Transverse colon (tissue), 4 donors: ENCODE data around the gene GMNN. TPM values are rescaled to one million over a fixed set of nuclear protein-coding genes. Genes with fewer than 3 reads are reported as not detected.
"Not testable (repeated sequence)": the region's sequence is repeated elsewhere in the genome, so short reads cannot be mapped to it uniquely, and the experiment has no call there.

Experiments used
- DNase-seq: peaks from one replicate; pipeline ENCODE4 v3.0.0-alpha.2; 2019
- H3K27ac ChIP-seq, 4 donors: fragments of 200-600 bp; sonication (generic); 2 replicates each; pipeline ENCODE4 v1.5.1; 2016 to 2018; ENCODE audit warnings: inconsistent platforms in 4 of 4
- H3K27me3 ChIP-seq: fragments of 200-600 bp; sonication (generic); 2 replicates; pipeline ENCODE4 v1.5.1; 2017; ENCODE audit warnings: inconsistent platforms
- H3K36me3 ChIP-seq, 4 donors: fragments of 200-600 bp; sonication (generic); 2 replicates each; pipeline ENCODE4 v1.5.1; 2017 to 2019; ENCODE audit warnings: inconsistent platforms in 4 of 4
- H3K4me1 ChIP-seq, 4 donors: fragments of 200-600 bp; sonication (generic); 2 replicates each; pipeline ENCODE4 v1.5.1; 2017 to 2020; ENCODE audit warnings: inconsistent platforms in 4 of 4
- H3K4me3 ChIP-seq, 4 donors: fragments of 200-600 bp; sonication (generic); 1 replicate in 1 of 4; 2 replicates in 3 of 4; pipeline versions ENCODE4 v1.5.1 to v1.6.1; 2017 to 2019; ENCODE audit warnings: inconsistent platforms in 4 of 4
- H3K9me3 ChIP-seq, 2 donors: fragments of 200-600 bp; sonication (generic); 2 replicates each; pipeline ENCODE4 v1.5.1; 2017 to 2019; ENCODE audit warnings: inconsistent platforms in 2 of 2
- EP300 ChIP-seq: sonication (generic); formaldehyde crosslinking; IDR thresholded peaks from one replicate; pipeline ENCODE4 v1.6.1; 2017; ENCODE audit warnings: antibody characterized with exemption, low read depth
- POLR2A ChIP-seq: fragments of 450-650 bp; IDR thresholded peaks from one replicate; pipeline ENCODE4 v1.6.1; 2016; ENCODE audit warnings: antibody characterized with exemption, mild to moderate bottlenecking, moderate library complexity
- POLR2AphosphoS5 ChIP-seq, 3 donors: sonication (generic); formaldehyde crosslinking; IDR thresholded peaks; one replicate each; pipeline ENCODE4 v1.6.1; 2016; ENCODE audit warnings: antibody characterized with exemption in 3 of 3
- WGBS, 2 donors: methylation state at CpG; one replicate each; pipeline ENCODE4 v1.1.5; 2018; ENCODE audit warnings: low coverage in 1 of 2; 5-methylcytosine and 5-hydroxymethylcytosine counted together
- in situ Hi-C, 4 donors: fragments of 200-750 bp; cut with MboI; loops; one replicate each; pipeline versions ENCODE4 v1.15.0 to v1.15.1; 2017; ENCODE audit warnings: low sequenced_read_pairs in 3 of 4, low pct_ligation_motif_present in 1 of 4, low pct_unique_long_range_greater_than_20kb in 1 of 4
- intact Hi-C: fragments of 100-400 bp; cut with DNase I; formaldehyde crosslinking; loops from one replicate; pipeline ENCODE4 v1.15.1; 2023; ENCODE audit warnings: low total_unique reads
- total RNA-seq, 4 donors: library from RNA; depleted of rRNA; stranded (reverse); fragments of >200 nt; gene quantifications; one replicate each; pipeline ENCODE4 v1.1.0, GENCODE V29; 2016
- TF ChIP-seq, protein P1 (sequence below), 5 experiments: fragments of 200-600 bp in 3 of 5; fragments of 450-650 bp in 2 of 5; sonication (generic) in 3 of 5; IDR thresholded peaks; 1 replicate in 2 of 5; 2 replicates in 3 of 5; pipeline ENCODE4 v1.5.1; 2016 to 2017; ENCODE audit warnings: antibody characterized with exemption in 5 of 5, inconsistent platforms in 3 of 5, mild to moderate bottlenecking in 2 of 5, moderate library complexity in 1 of 5

GMNN gene
- total RNA-seq, 4 donors from 2014 or later = 8.2 to 45.7 (median 23.2) TPM

GRCh38 chr6:24743944-24744335 lies 30.8 kb upstream of the GMNN start:
- H3K27ac ChIP-seq = peak overlapping the region in 3 of 4 donors; percentile 9 to 49 (median 49)
- 79 to 95% methylated on average over 3 of the region's 3 CpGs for WGBS, 2 donors
- no peaks in the 10 kb centered on the region for H3K36me3 ChIP-seq
- DNase-seq = no peak
- no peaks in the 10 kb centered on the region for H3K9me3 ChIP-seq
- in situ Hi-C loops (no loop called here), intact Hi-C loops (no loop called here)
- no peaks in the 10 kb centered on the region for H3K27me3 ChIP-seq
- TF ChIP-seq, protein P1, sequence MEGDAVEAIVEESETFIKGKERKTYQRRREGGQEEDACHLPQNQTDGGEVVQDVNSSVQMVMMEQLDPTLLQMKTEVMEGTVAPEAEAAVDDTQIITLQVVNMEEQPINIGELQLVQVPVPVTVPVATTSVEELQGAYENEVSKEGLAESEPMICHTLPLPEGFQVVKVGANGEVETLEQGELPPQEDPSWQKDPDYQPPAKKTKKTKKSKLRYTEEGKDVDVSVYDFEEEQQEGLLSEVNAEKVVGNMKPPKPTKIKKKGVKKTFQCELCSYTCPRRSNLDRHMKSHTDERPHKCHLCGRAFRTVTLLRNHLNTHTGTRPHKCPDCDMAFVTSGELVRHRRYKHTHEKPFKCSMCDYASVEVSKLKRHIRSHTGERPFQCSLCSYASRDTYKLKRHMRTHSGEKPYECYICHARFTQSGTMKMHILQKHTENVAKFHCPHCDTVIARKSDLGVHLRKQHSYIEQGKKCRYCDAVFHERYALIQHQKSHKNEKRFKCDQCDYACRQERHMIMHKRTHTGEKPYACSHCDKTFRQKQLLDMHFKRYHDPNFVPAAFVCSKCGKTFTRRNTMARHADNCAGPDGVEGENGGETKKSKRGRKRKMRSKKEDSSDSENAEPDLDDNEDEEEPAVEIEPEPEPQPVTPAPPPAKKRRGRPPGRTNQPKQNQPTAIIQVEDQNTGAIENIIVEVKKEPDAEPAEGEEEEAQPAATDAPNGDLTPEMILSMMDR (IDR thresholded peaks at IDR 0.05) = no peak
- TF ChIP-seq EP300 (no peak), POLR2A (no peak), POLR2AphosphoS5 (IDR thresholded peaks at IDR 0.05) (no peak)
- H3K4me3 ChIP-seq = no peak overlapping the region
- H3K4me1 ChIP-seq = peaks cover 0 to 8% (median 0%) of the 10 kb centered on the region in 4 donors

DNA sequence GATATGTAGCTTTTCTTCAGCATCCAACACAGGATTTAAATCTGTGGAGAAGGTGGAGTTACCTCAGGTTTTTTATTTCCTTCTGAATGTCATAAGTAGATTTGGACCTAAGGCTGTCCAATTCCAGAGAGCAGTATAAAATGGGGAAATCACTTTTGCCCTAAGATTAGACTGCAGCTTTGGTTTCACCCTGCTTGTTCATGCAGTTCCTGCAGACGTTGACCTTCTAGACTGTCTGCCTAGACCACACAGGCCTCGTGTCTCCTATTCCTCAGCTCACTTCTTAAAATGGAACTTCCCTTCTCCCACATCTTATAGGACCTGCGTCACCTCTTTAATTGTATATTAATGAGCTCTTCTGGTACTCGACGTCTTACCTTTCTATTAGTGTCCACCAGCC lies 29.8 kb upstream of the GMNN start:
- Histone ChIP-seq H3K36me3 (no peaks in the 10 kb centered on the region), H3K4me3 (no peak overlapping the region), H3K27me3 (no peaks in the 10 kb centered on the region), H3K4me1 (peaks cover 0 to 8% (median 0%) of the 10 kb centered on the region in 4 donors), H3K27ac (peak overlapping the region in 1 of 4 donors; percentile 27), H3K9me3 (no peaks in the 10 kb centered on the region)
- WGBS, 2 donors = 82 to 83% methylated on average over 5 of the region's 5 CpGs
- intact Hi-C loops = no loop called here
- no peak for DNase-seq
- no peak for TF ChIP-seq POLR2A
- no peak for TF ChIP-seq EP300
- TF ChIP-seq POLR2AphosphoS5 (IDR thresholded peaks at IDR 0.05) = no peak
- in situ Hi-C loops = no loop called here

- no peak overlapping the region for H3K4me3 ChIP-seq
- intact Hi-C loops = no loop called here
- no peaks in the 10 kb centered on the region for H3K27me3 ChIP-seq
- no peaks in the 10 kb centered on the region for H3K36me3 ChIP-seq
- no peaks in the 10 kb centered on the region for H3K9me3 ChIP-seq
- H3K4me1 ChIP-seq = no peaks in the 10 kb centered on the region
- no peak for DNase-seq
- 63 to 72% methylated on average over 3 of the region's 3 CpGs for WGBS, 2 donors
- H3K27ac ChIP-seq = peak overlapping the region in 1 of 4 donors; percentile 32
- in situ Hi-C loops = no loop called here
- TF ChIP-seq POLR2A (no peak), EP300 (no peak), POLR2AphosphoS5 (IDR thresholded peaks at IDR 0.05) (no peak)
- TF ChIP-seq, protein P1 (IDR thresholded peaks at IDR 0.05) = no peak
Measured at GRCh38 chr6:24749297-24749696, 25.4 kb upstream of the GMNN start.

DNA sequence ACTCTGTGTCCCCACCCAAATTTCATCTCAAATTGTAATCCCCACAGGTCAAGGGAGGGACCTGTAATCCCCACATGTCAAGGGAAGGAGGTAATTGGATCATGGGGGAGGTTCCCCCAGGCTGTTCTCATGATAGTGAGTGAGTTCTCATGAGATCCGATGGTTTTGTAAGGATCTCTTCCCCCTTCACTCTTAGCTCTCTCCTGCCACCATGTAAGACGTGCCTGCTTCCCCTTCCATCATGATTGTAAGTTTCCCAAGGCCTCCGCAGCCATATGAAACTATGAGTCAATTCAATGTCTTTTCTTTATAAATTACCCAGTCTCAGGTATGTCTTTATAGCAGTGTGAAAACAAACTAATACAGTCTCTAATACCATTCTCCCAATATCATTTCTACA lies 23.9 kb upstream of the GMNN start:
- DNase-seq, H3K27me3 ChIP-seq, intact Hi-C loops, H3K9me3 ChIP-seq, H3K27ac ChIP-seq, H3K4me3 ChIP-seq, H3K4me1 ChIP-seq, H3K36me3 ChIP-seq: not testable (repeated sequence)
- 84 to 92% methylated on average over 3 of the region's 3 CpGs for WGBS, 2 donors
- in situ Hi-C loops = loop anchor here in 1 of 4 donors (25.0 kb wide), 1 partner anchor 164 kb away; no protein-coding TSS in a partner anchor

DNA sequence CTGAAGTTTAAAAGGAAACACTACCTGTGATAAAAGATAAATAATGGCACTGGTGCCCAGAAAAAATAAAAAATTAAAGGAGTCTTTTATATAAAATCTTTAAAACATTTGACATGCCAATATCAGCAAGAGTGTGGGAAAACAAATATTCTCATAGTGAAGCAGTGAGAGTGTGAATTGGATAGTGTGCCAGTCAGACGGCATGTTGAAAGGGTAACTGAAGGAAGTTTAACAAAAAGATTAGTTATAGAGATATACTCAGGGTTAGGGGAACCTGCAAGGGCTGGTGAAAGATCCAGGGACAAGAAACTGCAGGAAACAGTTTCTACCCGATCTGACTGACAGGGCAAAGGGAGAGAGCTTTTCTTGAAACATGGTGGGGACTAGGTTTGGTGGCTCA lies 22.2 kb upstream of the GMNN start:
- TF ChIP-seq, protein P1 (IDR thresholded peaks at IDR 0.05) = no peak
- TF ChIP-seq POLR2A (no peak), EP300 (no peak), POLR2AphosphoS5 (IDR thresholded peaks at IDR 0.05) (no peak)
- DNase-seq = no peak
- no peaks in the 10 kb centered on the region for H3K9me3 ChIP-seq
- H3K4me3 ChIP-seq = no peak overlapping the region
- no peak overlapping the region for H3K27ac ChIP-seq
- H3K27me3 ChIP-seq = no peaks in the 10 kb centered on the region
- in situ Hi-C loops (loop anchor here in 1 of 4 donors (25.0 kb wide), 1 partner anchor 165 kb away; no protein-coding TSS in a partner anchor), intact Hi-C loops (no loop called here)
- no peaks in the 10 kb centered on the region for H3K4me1 ChIP-seq
- no peaks in the 10 kb centered on the region for H3K36me3 ChIP-seq
- 56 to 59% methylated on average over 2 of the region's 2 CpGs for WGBS, 2 donors
